ENCODE data around the gene PRRG3.

The PRRG3 gene

DNA sequence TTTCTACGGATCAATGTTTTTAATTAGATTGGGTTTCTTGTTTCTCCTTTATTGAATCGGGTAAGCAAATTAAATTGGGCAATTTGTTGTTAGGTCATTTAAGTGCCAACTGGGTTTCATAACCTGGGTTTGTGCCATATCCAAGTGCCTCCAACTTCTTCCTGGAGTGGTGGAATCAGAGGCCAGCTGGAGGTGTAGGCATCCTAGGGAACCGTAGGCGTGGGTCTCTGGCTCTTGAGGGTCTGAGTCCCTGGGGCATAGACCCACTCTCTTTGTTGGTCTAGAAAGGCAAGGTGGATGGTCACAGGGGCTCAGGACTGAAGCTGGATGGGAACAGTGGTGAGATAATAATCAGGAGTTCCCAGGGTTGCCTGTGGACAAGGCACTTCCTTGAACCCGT is 57.6 kb downstream of the PRRG3 start:
- Histone ChIP-seq H3K4me1 (ENCODE audit: control insufficient read depth, insufficient read depth, low read length) (no peaks in the 10 kb centered on the region), H3K9ac (ENCODE audit: low read length) (no peak overlapping the region)

DNA sequence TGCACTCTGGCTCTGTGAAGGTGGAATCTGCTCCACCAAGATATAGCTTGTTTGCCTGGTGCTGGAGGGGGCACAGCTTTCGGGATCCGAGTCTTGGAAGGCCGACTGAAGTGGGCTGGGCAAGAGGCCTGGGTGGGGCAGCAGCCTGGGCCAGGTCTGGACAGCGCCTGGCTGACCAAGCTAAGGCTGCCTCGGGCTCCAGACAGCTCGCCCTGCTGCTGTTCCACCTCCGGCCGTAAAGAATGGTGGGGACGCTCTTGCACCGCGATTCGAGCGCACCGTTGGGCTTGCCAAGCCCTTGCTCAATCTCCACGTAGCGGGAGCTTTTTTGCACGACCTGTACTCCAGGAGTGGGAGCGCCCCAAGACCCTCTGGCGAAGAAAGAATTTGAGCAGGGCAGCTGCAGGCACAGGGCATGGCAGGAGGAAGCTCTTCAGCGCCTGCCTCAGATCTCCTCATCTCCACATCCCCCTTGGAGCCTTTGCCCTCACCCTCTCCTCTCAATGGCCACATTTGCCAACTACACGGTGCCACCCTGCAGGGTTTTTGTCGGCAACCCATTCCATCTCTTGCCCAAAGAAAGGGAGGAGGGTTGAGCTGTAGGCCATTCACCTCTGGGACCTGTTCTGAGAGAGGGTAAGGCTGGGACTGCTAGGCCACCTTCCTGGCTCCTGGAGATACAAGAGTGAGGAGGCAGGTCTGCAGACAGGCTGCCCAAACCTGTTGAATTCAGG is 58.2 kb downstream of the PRRG3 start:
- H3K4me1 ChIP-seq (ENCODE audit: control insufficient read depth, insufficient read depth, low read length) = no peaks in the 10 kb centered on the region
- H3K27me3 ChIP-seq (ENCODE audit: control insufficient read depth, insufficient read depth, low read length) = no peaks in the 10 kb centered on the region
- H3K9ac ChIP-seq (ENCODE audit: low read length) = no peak overlapping the region
- no peaks in the 10 kb centered on the region for H3K9me3 ChIP-seq (ENCODE audit: control insufficient read depth, low read length)
- H3K36me3 ChIP-seq (ENCODE audit: control insufficient read depth, insufficient read depth, low read length) = no peaks in the 10 kb centered on the region
- no peak overlapping the region for H3K4me3 ChIP-seq (ENCODE audit: low read length)

More for the DNA sequence above, 57.6 kb downstream of the PRRG3 start:
- no peak overlapping the region for H3K4me3 ChIP-seq (ENCODE audit: low read length)
- H3K27me3 ChIP-seq (ENCODE audit: control insufficient read depth, insufficient read depth, low read length) = no peaks in the 10 kb centered on the region
- H3K9me3 ChIP-seq (ENCODE audit: control insufficient read depth, low read length) = no peaks in the 10 kb centered on the region
- H3K36me3 ChIP-seq (ENCODE audit: control insufficient read depth, insufficient read depth, low read length) = no peaks in the 10 kb centered on the region

DNA sequence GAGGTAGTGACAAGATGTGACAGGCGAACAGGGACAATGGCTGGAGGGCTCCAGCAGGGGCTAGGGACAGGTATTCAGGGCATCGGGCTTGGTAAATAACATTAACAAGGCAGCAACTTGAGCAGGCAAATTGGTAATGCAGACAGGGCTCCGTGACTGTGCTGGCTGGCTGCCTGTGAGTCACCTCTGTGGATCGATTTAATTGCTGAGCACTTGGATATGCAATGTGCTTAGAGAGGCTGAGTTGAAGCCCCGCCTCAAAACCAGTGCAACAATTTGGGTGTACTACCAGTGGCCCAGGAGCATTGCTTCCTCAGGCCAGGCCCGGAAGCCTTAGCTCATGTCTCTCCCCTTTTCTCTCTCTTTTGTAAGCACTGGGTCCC is 58.8 kb downstream of the PRRG3 start:
- H3K27me3 ChIP-seq (ENCODE audit: control insufficient read depth, insufficient read depth, low read length) = no peaks in the 10 kb centered on the region
- no peaks in the 10 kb centered on the region for H3K9me3 ChIP-seq (ENCODE audit: control insufficient read depth, low read length)
- no peaks in the 10 kb centered on the region for H3K4me1 ChIP-seq (ENCODE audit: control insufficient read depth, insufficient read depth, low read length)
- H3K9ac ChIP-seq (ENCODE audit: low read length) = no peak overlapping the region
- H3K36me3 ChIP-seq (ENCODE audit: control insufficient read depth, insufficient read depth, low read length) = no peaks in the 10 kb centered on the region
- no peak overlapping the region for H3K4me3 ChIP-seq (ENCODE audit: low read length)

DNA sequence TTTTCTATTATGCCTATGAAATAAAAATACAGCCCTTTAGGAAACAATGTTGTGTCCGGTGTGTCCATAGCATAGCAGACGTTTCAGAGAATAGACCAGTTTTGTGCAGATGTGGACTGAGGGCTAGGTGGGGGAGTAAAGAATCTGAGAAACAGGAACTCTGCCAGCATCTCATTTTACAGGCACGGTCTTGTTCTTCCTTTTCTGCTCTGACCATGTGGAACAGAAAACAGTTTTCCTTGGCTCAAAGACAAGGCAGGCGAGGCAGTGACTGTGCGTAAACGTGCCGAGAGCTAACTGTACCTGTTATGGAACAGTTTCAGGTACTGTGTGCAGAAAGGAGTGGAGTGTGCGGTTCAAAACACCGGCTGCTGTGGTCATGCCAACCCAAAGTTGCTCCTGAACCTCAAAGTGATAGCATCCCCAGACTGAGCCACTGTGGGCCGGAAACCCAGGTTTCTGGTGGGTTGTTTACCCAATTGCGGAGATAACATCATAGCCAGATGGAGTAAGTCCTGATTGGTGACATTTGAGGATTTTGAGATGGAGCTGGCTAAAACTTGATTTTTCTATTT is 59.5 kb downstream of the PRRG3 start:
- Histone ChIP-seq H3K4me1 (ENCODE audit: control insufficient read depth, insufficient read depth, low read length) (no peaks in the 10 kb centered on the region), H3K9me3 (ENCODE audit: control insufficient read depth, low read length) (no peaks in the 10 kb centered on the region), H3K9ac (ENCODE audit: low read length) (no peak overlapping the region), H3K4me3 (ENCODE audit: low read length) (no peak overlapping the region), H3K27me3 (ENCODE audit: control insufficient read depth, insufficient read depth, low read length) (no peaks in the 10 kb centered on the region), H3K36me3 (ENCODE audit: control insufficient read depth, insufficient read depth, low read length) (no peaks in the 10 kb centered on the region)

Measured in mucosa of stomach (tissue), 1 donor.